Upper lobe of left lung (tissue), 6 donors: ENCODE measurements around the gene FEM1B. TPM values are rescaled to one million over a fixed set of nuclear protein-coding genes. Genes with fewer than 3 reads are reported as not detected.

Source experiments
- ATAC-seq, 2 donors: fragments of 200-7000 bp; cut with Tn5 transposase; one replicate each; pipeline ENCODE4 v1.9.1; 2022; ENCODE audit warnings: mild to moderate bottlenecking in 2 of 2, moderate library complexity in 2 of 2; ENCODE audit not compliant: low FRiP score in 2 of 2
- DNase-seq, 2 donors: peaks; one replicate each; pipeline ENCODE4 v3.0.0-alpha.2; 2019 to 2020
- H3K27ac ChIP-seq, 4 donors: fragments of 200-600 bp; sonication (generic); one replicate each; pipeline ENCODE4 v1.5.1; 2016 to 2019
- H3K27me3 ChIP-seq, 4 donors: fragments of 200-600 bp; sonication (generic); one replicate each; pipeline ENCODE4 v1.5.1; 2017 to 2019
- H3K36me3 ChIP-seq, 4 donors: fragments of 200-600 bp; sonication (generic); one replicate each; pipeline ENCODE4 v1.5.1; 2016 to 2019
- H3K4me1 ChIP-seq, 4 donors: fragments of 200-600 bp; sonication (generic); one replicate each; pipeline ENCODE4 v1.5.1; 2018 to 2019
- H3K4me3 ChIP-seq, 4 donors: fragments of 200-600 bp; sonication (generic); one replicate each; pipeline ENCODE4 v1.5.1; 2017 to 2019; ENCODE audit warnings: mild to moderate bottlenecking in 2 of 4, moderate library complexity in 1 of 4
- H3K9me3 ChIP-seq, 4 donors: fragments of 200-600 bp; sonication (generic); one replicate each; pipeline ENCODE4 v1.5.1; 2018 to 2019
- CTCF ChIP-seq, 6 experiments: fragments of 450-650 bp in 4 of 6; fragments of 200-600 bp in 2 of 6; sonication (generic) in 2 of 6; IDR thresholded peaks; one replicate each; pipeline ENCODE4 v1.5.1; 2016 to 2019; ENCODE audit warnings: antibody characterized with exemption in 6 of 6
- EP300 ChIP-seq, 4 donors: sonication (generic); formaldehyde crosslinking; IDR thresholded peaks; one replicate each; pipeline ENCODE4 v1.5.1; 2017; ENCODE audit warnings: antibody characterized with exemption in 4 of 4, control low read depth in 2 of 4
- POLR2A ChIP-seq, 4 donors: fragments of 450-650 bp; IDR thresholded peaks; one replicate each; pipeline ENCODE4 v1.5.1; 2016 to 2017; ENCODE audit warnings: antibody characterized with exemption in 4 of 4, mild to moderate bottlenecking in 2 of 4
- POLR2AphosphoS5 ChIP-seq, 2 donors: sonication (generic); formaldehyde crosslinking; IDR thresholded peaks; one replicate each; pipeline ENCODE4 v1.5.1; 2017; ENCODE audit warnings: antibody characterized with exemption in 2 of 2
- WGBS, 2 donors: methylation state at CpG; one replicate each; pipeline ENCODE4 v1.1.5; 2017 to 2018; 5-methylcytosine and 5-hydroxymethylcytosine counted together
- total RNA-seq, 6 donors: library from RNA; depleted of rRNA in 4 of 6; stranded (reverse); fragments of >200 nt in 4 of 6; gene quantifications; one replicate each; pipeline versions ENCODE4 v1.1.0 to v1.2.1, GENCODE V29; 2016 to 2021
- donor health status: DM: no; HTN: no; CAD: no; lungs with moderate emphysema.
- donor health status: DM: no; HTN: yes; CAD: no; lungs with severe emphysema.

FEM1B gene
- total RNA-seq, 6 donors from 2014 or later: 16.0 to 58.8 (median 36.9) TPM

GRCh38 chr15:68295014-68295805 lies 17.7 kb downstream of the FEM1B start:
- H3K4me1 ChIP-seq: peaks cover 8 to 36% (median 21%) of the 10 kb centered on the region in 4 donors
- no peak for DNase-seq
- TF ChIP-seq EP300 (IDR thresholded peaks at IDR 0.05): no peak
- no peak for TF ChIP-seq POLR2AphosphoS5 (IDR thresholded peaks at IDR 0.05)
- TF ChIP-seq POLR2A (IDR thresholded peaks at IDR 0.05): no peak
- no peak for TF ChIP-seq CTCF (IDR thresholded peaks at IDR 0.05)

GRCh38 chr15:68298336-68298735 lies 20.8 kb downstream of the FEM1B start:
- Histone ChIP-seq H3K27ac (peak overlapping the region in 2 of 4 donors; percentile 62 to 64), H3K27me3 (no peaks in the 10 kb centered on the region), H3K9me3 (no peaks in the 10 kb centered on the region), H3K4me3 (peak overlapping the region in 1 of 4 donors; percentile 43), H3K36me3 (no peaks in the 10 kb centered on the region), H3K4me1 (peaks cover 8 to 40% (median 18%) of the 10 kb centered on the region in 4 donors)
- WGBS, 2 donors: 87 to 94% methylated on average over 3 of the region's 3 CpGs
- DNase-seq (no peak), ATAC-seq (no peak)
- no peak for TF ChIP-seq EP300 (IDR thresholded peaks at IDR 0.05)
- TF ChIP-seq POLR2AphosphoS5 (IDR thresholded peaks at IDR 0.05): no peak
- TF ChIP-seq POLR2A (IDR thresholded peaks at IDR 0.05): no peak
- TF ChIP-seq CTCF (IDR thresholded peaks at IDR 0.05): no peak

More at GRCh38 chr15:68295014-68295805, 17.7 kb downstream of the FEM1B start:
- no peak for ATAC-seq
- Histone ChIP-seq H3K36me3 (peaks cover 0 to 21% (median 5%) of the 10 kb centered on the region in 4 donors), H3K4me3 (no peak overlapping the region), H3K27ac (no peak overlapping the region), H3K27me3 (no peaks in the 10 kb centered on the region), H3K9me3 (no peaks in the 10 kb centered on the region)
- 64 to 70% methylated on average over 4 of the region's 4 CpGs for WGBS, 2 donors

- TF ChIP-seq POLR2AphosphoS5 (IDR thresholded peaks at IDR 0.05): no peak
- no peak for TF ChIP-seq POLR2A (IDR thresholded peaks at IDR 0.05)
- no peak for TF ChIP-seq CTCF (IDR thresholded peaks at IDR 0.05)
- peak in 1 of 4 donors; percentile 4 for TF ChIP-seq EP300 (IDR thresholded peaks at IDR 0.05)
- Histone ChIP-seq H3K27ac (peak overlapping the region in 3 of 4 donors; percentile 57 to 64 (median 62)), H3K27me3 (no peaks in the 10 kb centered on the region), H3K9me3 (no peaks in the 10 kb centered on the region), H3K4me3 (peak overlapping the region in 3 of 4 donors; percentile 25 to 43 (median 38)), H3K4me1 (peaks cover 8 to 40% (median 18%) of the 10 kb centered on the region in 4 donors), H3K36me3 (no peaks in the 10 kb centered on the region)
- peak in 1 of 2 donors; percentile 74 for ATAC-seq
- WGBS, 2 donors: 20 to 25% methylated on average over 6 of the region's 6 CpGs
- DNase-seq: no peak
Observed at GRCh38 chr15:68298882-68299381, 21.4 kb downstream of the FEM1B start.

DNA sequence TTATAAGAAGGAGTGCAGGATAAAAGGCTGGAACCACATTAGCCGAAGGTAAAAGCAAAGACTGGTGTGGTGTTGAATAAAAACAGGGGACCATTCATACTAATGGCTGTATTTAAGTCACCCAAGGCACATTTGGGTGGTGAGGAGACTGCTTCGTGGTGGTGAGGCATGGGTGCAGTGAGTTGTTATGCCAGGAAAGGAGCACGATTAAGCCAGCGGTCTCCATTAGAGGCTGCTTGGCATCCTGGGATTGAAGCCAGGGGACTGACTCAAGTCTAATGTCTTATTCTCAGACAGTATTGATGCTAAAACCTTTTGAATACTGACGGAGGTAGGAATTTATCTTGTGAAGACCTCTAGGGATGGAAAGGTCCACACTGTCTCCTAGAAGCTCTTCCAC lies 21.9 kb downstream of the FEM1B start:
- ATAC-seq (no peak), DNase-seq (no peak)
- Histone ChIP-seq H3K27ac (peak overlapping the region; percentile 0 to 64 (median 46)), H3K9me3 (no peaks in the 10 kb centered on the region), H3K4me1 (peaks cover 8 to 39% (median 18%) of the 10 kb centered on the region in 4 donors), H3K4me3 (peak overlapping the region in 2 of 4 donors; percentile 38 to 43), H3K27me3 (no peaks in the 10 kb centered on the region), H3K36me3 (no peaks in the 10 kb centered on the region)
- TF ChIP-seq POLR2A (IDR thresholded peaks at IDR 0.05): no peak
- no peak for TF ChIP-seq CTCF (IDR thresholded peaks at IDR 0.05)
- no peak for TF ChIP-seq EP300 (IDR thresholded peaks at IDR 0.05)
- TF ChIP-seq POLR2AphosphoS5 (IDR thresholded peaks at IDR 0.05): no peak
- 58 to 76% methylated on average over 5 of the region's 5 CpGs for WGBS, 2 donors
